Measurements from ENCODE around the gene LSM2. TPM values are rescaled to one million over a fixed set of nuclear protein-coding genes. Genes with fewer than 3 reads are reported as not detected.
"Not testable (repeated sequence)": the region's sequence is repeated elsewhere in the genome, so short reads cannot be mapped to it uniquely, and the experiment has no call there.

Gene LSM2
- total RNA-seq, 1 donor from 2014 or later = 16.6 TPM

- no peak for DNase-seq (ENCODE audit: low read depth)
Observed at GRCh38 chr6:31797588-31797987, 9.2 kb downstream of the LSM2 start.

- no peak for DNase-seq (ENCODE audit: low read depth)
Observed at GRCh38 chr6:31796993-31797385, 9.8 kb downstream of the LSM2 start.

GRCh38 chr6:31795616-31796298 lies 11.0 kb downstream of the LSM2 start, which contains the start of gene VARS1:
Gene VARS1, minus strand, starts transcription at chr6:31795752. Its CDS starts 535 bp downstream, at chr6:31795217.
- DNase-seq (ENCODE audit: low read depth) = peak; percentile 71

GRCh38 chr6:31794866-31795615 lies 11.7 kb downstream of the LSM2 start:
- DNase-seq (ENCODE audit: low read depth) = no peak

- DNase-seq (ENCODE audit: low read depth) = peak; percentile 22
Observed at GRCh38 chr6:31794294-31794865, 12.4 kb downstream of the LSM2 start.

GRCh38 chr6:31793927-31794245 lies 12.9 kb downstream of the LSM2 start:
- DNase-seq (ENCODE audit: low read depth) = not testable (repeated sequence)

GRCh38 chr6:31792761-31793171 lies 14.0 kb downstream of the LSM2 start:
- peak; percentile 86 for DNase-seq (ENCODE audit: low read depth)

- no peak for DNase-seq (ENCODE audit: low read depth)
Observed at GRCh38 chr6:31792090-31792374, 14.7 kb downstream of the LSM2 start.

GRCh38 chr6:31791324-31792089 lies 15.3 kb downstream of the LSM2 start:
- peak; percentile 19 for DNase-seq (ENCODE audit: low read depth)

GRCh38 chr6:31785475-31785874 lies 21.3 kb downstream of the LSM2 start:
- DNase-seq (ENCODE audit: low read depth) = no peak

GRCh38 chr6:31784098-31784925 lies 22.5 kb downstream of the LSM2 start:
- DNase-seq (ENCODE audit: low read depth) = no peak

- DNase-seq (ENCODE audit: low read depth) = no peak
Observed at GRCh38 chr6:31782126-31782855, 24.5 kb downstream of the LSM2 start.

- no peak for DNase-seq (ENCODE audit: low read depth)
Observed at GRCh38 chr6:31781244-31782125, 25.3 kb downstream of the LSM2 start.

- DNase-seq (ENCODE audit: low read depth) = no peak
Observed at GRCh38 chr6:31780507-31781243, 26.1 kb downstream of the LSM2 start.

- no peak for DNase-seq (ENCODE audit: low read depth)
Observed at GRCh38 chr6:31779908-31780307, 26.9 kb downstream of the LSM2 start.

- no peak for DNase-seq (ENCODE audit: low read depth)
Observed at GRCh38 chr6:31778999-31779885, 27.5 kb downstream of the LSM2 start.

- DNase-seq (ENCODE audit: low read depth) = no peak
Observed at GRCh38 chr6:31778193-31778592, 28.6 kb downstream of the LSM2 start.

- no peak for DNase-seq (ENCODE audit: low read depth)
Observed at GRCh38 chr6:31777667-31778050, 29.1 kb downstream of the LSM2 start.
